ENCODE data around the gene USP31.

The USP31 gene

GRCh38 chr16:23149267-23149992 is at the start of gene USP31:
Gene USP31, minus strand, starts transcription at chr16:23149452. Its CDS starts 182 bp downstream, at chr16:23149270.
- TF ChIP-seq TAF1 (IDR thresholded peaks at IDR 0.05; ENCODE audit: low read depth) = peak; percentile 63; the same call in 1 of the 2 replicates
- 0 out of 2 replicates have a peak, but pooled peaks have one; percentile 47 for TF ChIP-seq TCF12 (IDR thresholded peaks at IDR 0.05; ENCODE audit: low read depth)
- TF ChIP-seq CREB1 (IDR thresholded peaks at IDR 0.05; ENCODE audit: low read depth) = peak; percentile 47; the same call in 1 of the 2 replicates
- peak; percentile 97 for TF ChIP-seq USF1 (IDR thresholded peaks at IDR 0.05)
- TF ChIP-seq YY1 (IDR thresholded peaks at IDR 0.05; ENCODE audit: low read depth) = peak; percentile 99
- TF ChIP-seq, protein P1, sequence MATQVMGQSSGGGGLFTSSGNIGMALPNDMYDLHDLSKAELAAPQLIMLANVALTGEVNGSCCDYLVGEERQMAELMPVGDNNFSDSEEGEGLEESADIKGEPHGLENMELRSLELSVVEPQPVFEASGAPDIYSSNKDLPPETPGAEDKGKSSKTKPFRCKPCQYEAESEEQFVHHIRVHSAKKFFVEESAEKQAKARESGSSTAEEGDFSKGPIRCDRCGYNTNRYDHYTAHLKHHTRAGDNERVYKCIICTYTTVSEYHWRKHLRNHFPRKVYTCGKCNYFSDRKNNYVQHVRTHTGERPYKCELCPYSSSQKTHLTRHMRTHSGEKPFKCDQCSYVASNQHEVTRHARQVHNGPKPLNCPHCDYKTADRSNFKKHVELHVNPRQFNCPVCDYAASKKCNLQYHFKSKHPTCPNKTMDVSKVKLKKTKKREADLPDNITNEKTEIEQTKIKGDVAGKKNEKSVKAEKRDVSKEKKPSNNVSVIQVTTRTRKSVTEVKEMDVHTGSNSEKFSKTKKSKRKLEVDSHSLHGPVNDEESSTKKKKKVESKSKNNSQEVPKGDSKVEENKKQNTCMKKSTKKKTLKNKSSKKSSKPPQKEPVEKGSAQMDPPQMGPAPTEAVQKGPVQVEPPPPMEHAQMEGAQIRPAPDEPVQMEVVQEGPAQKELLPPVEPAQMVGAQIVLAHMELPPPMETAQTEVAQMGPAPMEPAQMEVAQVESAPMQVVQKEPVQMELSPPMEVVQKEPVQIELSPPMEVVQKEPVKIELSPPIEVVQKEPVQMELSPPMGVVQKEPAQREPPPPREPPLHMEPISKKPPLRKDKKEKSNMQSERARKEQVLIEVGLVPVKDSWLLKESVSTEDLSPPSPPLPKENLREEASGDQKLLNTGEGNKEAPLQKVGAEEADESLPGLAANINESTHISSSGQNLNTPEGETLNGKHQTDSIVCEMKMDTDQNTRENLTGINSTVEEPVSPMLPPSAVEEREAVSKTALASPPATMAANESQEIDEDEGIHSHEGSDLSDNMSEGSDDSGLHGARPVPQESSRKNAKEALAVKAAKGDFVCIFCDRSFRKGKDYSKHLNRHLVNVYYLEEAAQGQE (IDR thresholded peaks at IDR 0.05; ENCODE audit: low read depth) = no peak
- peak; percentile 99 for TF ChIP-seq EGR1 (IDR thresholded peaks at IDR 0.05)
- TF ChIP-seq ZBTB7A (IDR thresholded peaks at IDR 0.05; ENCODE audit: low read depth) = no peak
- peak; percentile 43 for TF ChIP-seq MAX (IDR thresholded peaks at IDR 0.05)
- TF ChIP-seq TEAD4 (IDR thresholded peaks at IDR 0.05) = no peak
- TF ChIP-seq CEBPB (IDR thresholded peaks at IDR 0.05) = no peak
- TF ChIP-seq EP300 (IDR thresholded peaks at IDR 0.05; ENCODE audit: borderline replicate concordance) = peak; percentile 29; the same call in 1 of the 2 replicates
- 0 out of 2 replicates have a peak, but pooled peaks have one; percentile 17 for TF ChIP-seq NFIC (IDR thresholded peaks at IDR 0.05)
- no peak for TF ChIP-seq RAD21 (IDR thresholded peaks at IDR 0.05; ENCODE audit: low read depth)
- no peak for TF ChIP-seq FOXM1 (IDR thresholded peaks at IDR 0.05; ENCODE audit: borderline replicate concordance, low read depth)

DNA sequence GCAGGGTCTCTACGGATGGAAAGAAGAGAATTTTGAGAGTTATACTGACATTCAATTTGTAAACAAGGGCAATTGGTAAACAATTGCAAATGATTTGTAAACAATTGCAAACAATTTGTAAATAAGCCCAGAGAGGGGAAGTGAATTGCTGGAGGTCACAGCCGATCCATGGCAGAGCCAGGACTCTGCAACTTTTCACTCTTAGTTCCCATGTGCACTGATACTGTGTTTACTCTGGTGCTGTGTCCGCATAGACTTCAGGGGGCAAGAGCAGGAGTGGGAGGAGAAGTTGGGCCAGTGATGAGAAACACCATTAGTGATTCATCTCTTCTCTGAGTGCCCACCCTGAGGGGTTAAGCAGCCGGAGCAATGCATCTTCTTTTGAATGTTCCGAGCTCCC is 47.3 kb upstream of the USP31 start:
- TF ChIP-seq ZBTB7A (IDR thresholded peaks at IDR 0.05; ENCODE audit: low read depth) = no peak
- TF ChIP-seq FOXM1 (IDR thresholded peaks at IDR 0.05; ENCODE audit: borderline replicate concordance, low read depth) = no peak
- TF ChIP-seq CEBPB (IDR thresholded peaks at IDR 0.05) = no peak
- TF ChIP-seq YY1 (IDR thresholded peaks at IDR 0.05; ENCODE audit: low read depth) = no peak
- TF ChIP-seq USF1 (IDR thresholded peaks at IDR 0.05) = no peak
- TF ChIP-seq, protein P1 (IDR thresholded peaks at IDR 0.05; ENCODE audit: low read depth) = no peak
- no peak for TF ChIP-seq RAD21 (IDR thresholded peaks at IDR 0.05; ENCODE audit: low read depth)
- TF ChIP-seq CREB1 (IDR thresholded peaks at IDR 0.05; ENCODE audit: low read depth) = no peak
- TF ChIP-seq EGR1 (IDR thresholded peaks at IDR 0.05) = no peak
- no peak for TF ChIP-seq EP300 (IDR thresholded peaks at IDR 0.05; ENCODE audit: borderline replicate concordance)
- TF ChIP-seq MAX (IDR thresholded peaks at IDR 0.05) = no peak
- no peak for TF ChIP-seq NFIC (IDR thresholded peaks at IDR 0.05)

DNA sequence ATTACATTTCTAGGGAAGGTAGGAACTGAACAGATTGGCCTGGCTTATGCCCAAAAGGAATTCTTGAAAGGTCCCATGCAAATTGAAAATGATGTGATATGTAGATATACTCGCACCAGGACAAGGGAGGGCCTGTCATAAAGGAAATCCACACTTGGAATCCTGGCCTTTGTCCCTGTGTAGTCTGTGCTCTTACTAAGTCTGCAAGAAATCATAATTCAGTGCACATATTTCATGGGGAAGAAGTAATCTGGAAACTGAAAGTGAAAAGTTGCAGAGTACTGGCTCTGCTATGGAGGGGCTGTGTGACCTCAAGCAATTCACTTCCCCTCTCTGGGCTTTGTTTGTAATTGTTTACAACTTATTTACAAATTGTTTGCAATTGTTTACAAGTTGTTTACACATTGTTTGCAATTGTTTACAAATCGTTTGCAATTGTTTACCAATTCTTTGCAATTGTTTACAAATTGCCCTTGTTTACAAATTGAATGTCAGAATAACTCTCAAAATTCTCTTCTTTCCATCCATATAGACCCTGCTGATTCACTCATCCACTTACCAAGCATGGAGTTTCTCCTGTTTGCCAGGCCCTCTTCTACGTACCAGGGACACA is 46.2 kb upstream of the USP31 start:
- TF ChIP-seq USF1 (IDR thresholded peaks at IDR 0.05) = no peak
- TF ChIP-seq TCF12 (IDR thresholded peaks at IDR 0.05; ENCODE audit: low read depth) = no peak
- TF ChIP-seq NFIC (IDR thresholded peaks at IDR 0.05) = no peak
- no peak for TF ChIP-seq MAX (IDR thresholded peaks at IDR 0.05)
- no peak for TF ChIP-seq EGR1 (IDR thresholded peaks at IDR 0.05)
- TF ChIP-seq YY1 (IDR thresholded peaks at IDR 0.05; ENCODE audit: low read depth) = no peak
- TF ChIP-seq FOXM1 (IDR thresholded peaks at IDR 0.05; ENCODE audit: borderline replicate concordance, low read depth) = no peak
- TF ChIP-seq EP300 (IDR thresholded peaks at IDR 0.05; ENCODE audit: borderline replicate concordance) = no peak
- TF ChIP-seq ZBTB7A (IDR thresholded peaks at IDR 0.05; ENCODE audit: low read depth) = no peak
- TF ChIP-seq CEBPB (IDR thresholded peaks at IDR 0.05) = no peak
- TF ChIP-seq, protein P1 (IDR thresholded peaks at IDR 0.05; ENCODE audit: low read depth) = no peak
- no peak for TF ChIP-seq TAF1 (IDR thresholded peaks at IDR 0.05; ENCODE audit: low read depth)
